GM19193 (cell line): Measurements from ENCODE around the gene MVB12B.

Source experiments
- POLR2A ChIP-seq: IDR thresholded peaks from 4 replicates; pipeline ENCODE4 v1.6.1; 2011; ENCODE audit not compliant: insufficient read depth, insufficient read length; ENCODE audit errors: extremely low read depth

Gene MVB12B

GRCh38 chr9:126326228-126327005 is at the start of gene MVB12B:
Gene MVB12B, plus strand, starts transcription at chr9:126326829. Its CDS starts 101 bp downstream, at chr9:126326930.
- TF ChIP-seq POLR2A, result no peak

GRCh38 chr9:126283799-126284465 is 42.7 kb upstream of the MVB12B start:
- no peak for TF ChIP-seq POLR2A

- TF ChIP-seq POLR2A, result no peak
These were observed 39.3 kb upstream of the MVB12B start for GRCh38 chr9:126287166-126287866.

- TF ChIP-seq POLR2A, result no peak
These were observed 35.8 kb upstream of the MVB12B start for GRCh38 chr9:126290871-126291270.

- TF ChIP-seq POLR2A, result no peak
These were observed 34.7 kb upstream of the MVB12B start for GRCh38 chr9:126291925-126292324.

GRCh38 chr9:126292736-126293521 is 33.7 kb upstream of the MVB12B start:
- no peak for TF ChIP-seq POLR2A

GRCh38 chr9:126293522-126293889 is 33.1 kb upstream of the MVB12B start:
- TF ChIP-seq POLR2A, result no peak

GRCh38 chr9:126294331-126295081 is 32.1 kb upstream of the MVB12B start:
- no peak for TF ChIP-seq POLR2A

- no peak for TF ChIP-seq POLR2A
These were observed 31.5 kb upstream of the MVB12B start for GRCh38 chr9:126295082-126295477.

- no peak for TF ChIP-seq POLR2A
These were observed 31.1 kb upstream of the MVB12B start for GRCh38 chr9:126295516-126295915.

GRCh38 chr9:126295936-126296600 is 30.6 kb upstream of the MVB12B start:
- no peak for TF ChIP-seq POLR2A

GRCh38 chr9:126296687-126297086 is 29.9 kb upstream of the MVB12B start:
- TF ChIP-seq POLR2A, result no peak

GRCh38 chr9:126297661-126298060 is 29.0 kb upstream of the MVB12B start:
- no peak for TF ChIP-seq POLR2A
